GM19372 (cell line): ENCODE data around the gene TBX6.

ENCODE experiments used
- ATAC-seq: cut with Tn5 transposase; IDR thresholded peaks from one replicate; pipeline ENCODE4 v1.9.1; 2021; ENCODE audit warnings: mild to moderate bottlenecking, low read depth, moderate library complexity; ENCODE audit not compliant: unreplicated experiment

Gene TBX6

GRCh38 chr16:30068333-30068732 is 23.4 kb downstream of the TBX6 start:
- ATAC-seq: no peak

- ATAC-seq: no peak
Observed at GRCh38 chr16:30067584-30067916, 24.2 kb downstream of the TBX6 start.

GRCh38 chr16:30066761-30067583 is 24.8 kb downstream of the TBX6 start:
- no peak for ATAC-seq

- no peak for ATAC-seq
Observed at GRCh38 chr16:30065943-30066760, 25.6 kb downstream of the TBX6 start.

- ATAC-seq: peak; percentile 83
Observed at GRCh38 chr16:30065102-30065942, 26.4 kb downstream of the TBX6 start, which contains the start of gene ALDOA. TSS of gene ALDOA (plus strand) at chr16:30065760. CDS start at chr16:30066898, 1,138 bp downstream.

GRCh38 chr16:30064729-30065101 is 27.0 kb downstream of the TBX6 start:
- ATAC-seq: no peak

- ATAC-seq: no peak
Observed at GRCh38 chr16:30063893-30064728, 27.6 kb downstream of the TBX6 start.

- ATAC-seq: no peak
Observed at GRCh38 chr16:30063278-30063892, 28.3 kb downstream of the TBX6 start.

GRCh38 chr16:30060836-30061554 is 30.7 kb downstream of the TBX6 start:
- no peak for ATAC-seq

GRCh38 chr16:30060346-30060745 is 31.4 kb downstream of the TBX6 start:
- no peak for ATAC-seq

- no peak for ATAC-seq
Observed at GRCh38 chr16:30054959-30055553, 36.7 kb downstream of the TBX6 start.

GRCh38 chr16:30054451-30054850 is 37.3 kb downstream of the TBX6 start:
- ATAC-seq: no peak

GRCh38 chr16:30053376-30054015 is 38.2 kb downstream of the TBX6 start:
- no peak for ATAC-seq

- ATAC-seq: no peak
Observed at GRCh38 chr16:30052671-30053372, 38.9 kb downstream of the TBX6 start.

GRCh38 chr16:30051518-30051917 is 40.2 kb downstream of the TBX6 start:
- no peak for ATAC-seq

- ATAC-seq: no peak
Observed at GRCh38 chr16:30049871-30050270, 41.9 kb downstream of the TBX6 start.

- ATAC-seq: no peak
Observed at GRCh38 chr16:30046588-30046987, 45.1 kb downstream of the TBX6 start.
